GM12865 (cell line): ENCODE measurements around the gene RCAN2.

Experiments used
- DNase-seq: peaks from one replicate; pipeline ENCODE4 v3.0.0; 2010; ENCODE audit warnings: low read depth
- H3K4me3 ChIP-seq: 2 replicates; pipeline ENCODE4 v1.5.1; 2011; ENCODE audit warnings: mild to moderate bottlenecking, low read depth, low read length, control low read depth
- CTCF ChIP-seq: IDR thresholded peaks from 2 replicates; pipeline ENCODE4 v1.5.1; 2011; ENCODE audit warnings: low read length, control low read depth, low read depth, inconsistent platforms; ENCODE audit not compliant: insufficient read depth; ENCODE audit errors: missing control alignments

The RCAN2 gene

GRCh38 chr6:46378161-46378881 is 112.9 kb downstream of the RCAN2 start:
- TF ChIP-seq CTCF = no peak
- no peak for DNase-seq
- H3K4me3 ChIP-seq = no peak overlapping the region

- DNase-seq = no peak
- H3K4me3 ChIP-seq = no peak overlapping the region
- no peak for TF ChIP-seq CTCF
Measured at GRCh38 chr6:46377209-46377608, 114.0 kb downstream of the RCAN2 start.

GRCh38 chr6:46376562-46377061 is 114.6 kb downstream of the RCAN2 start:
- no peak for TF ChIP-seq CTCF
- DNase-seq = peak; percentile 75
- no peak overlapping the region for H3K4me3 ChIP-seq

- no peak for DNase-seq
- TF ChIP-seq CTCF = no peak
- no peak overlapping the region for H3K4me3 ChIP-seq
Measured at GRCh38 chr6:46370622-46371021, 120.6 kb downstream of the RCAN2 start.

GRCh38 chr6:46368169-46368536 is 123.1 kb downstream of the RCAN2 start:
- no peak overlapping the region for H3K4me3 ChIP-seq
- DNase-seq = no peak
- TF ChIP-seq CTCF = no peak

GRCh38 chr6:46367354-46368168 is 123.7 kb downstream of the RCAN2 start:
- DNase-seq = no peak
- H3K4me3 ChIP-seq = no peak overlapping the region
- TF ChIP-seq CTCF = no peak
